GM20000 (cell line): Measurements from ENCODE around the gene ESPN.
"Not testable (repeated sequence)": the region's sequence is repeated elsewhere in the genome, so short reads cannot be mapped to it uniquely, and the experiment has no call there.

Source experiments
- DNase-seq: peaks from one replicate; pipeline ENCODE4 v3.0.0; 2012; ENCODE audit warnings: low spot score
- CTCF ChIP-seq: IDR thresholded peaks from 2 replicates; pipeline ENCODE4 v1.5.1; 2012; ENCODE audit warnings: mild to moderate bottlenecking, control low read depth; ENCODE audit errors: extremely low read depth, missing control alignments

ESPN gene

DNA sequence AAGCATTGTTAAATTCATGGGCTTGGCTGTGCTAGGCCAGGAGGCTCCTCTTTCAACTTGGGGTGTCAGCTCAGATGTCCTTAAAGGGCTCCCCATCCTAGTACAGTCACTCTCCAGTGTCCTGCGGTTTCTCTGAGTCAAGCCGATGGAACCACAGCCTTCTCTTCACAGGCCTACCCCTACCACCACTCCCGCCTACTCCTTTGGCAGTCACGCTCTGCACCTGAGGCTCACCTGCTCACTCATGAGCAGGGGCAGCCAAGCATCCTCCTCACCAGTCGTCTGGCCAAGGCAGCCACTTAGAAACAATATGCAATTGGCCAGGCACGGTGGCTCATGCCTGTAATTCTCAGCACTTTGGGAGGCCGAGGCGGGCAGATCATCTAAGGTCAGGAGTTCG, 34.6 kb upstream of the ESPN start:
- TF ChIP-seq CTCF: no peak
- no peak for DNase-seq

- no peak for TF ChIP-seq CTCF
- DNase-seq: no peak
Observed at GRCh38 chr1:6391951-6392808, 32.4 kb upstream of the ESPN start.

DNA sequence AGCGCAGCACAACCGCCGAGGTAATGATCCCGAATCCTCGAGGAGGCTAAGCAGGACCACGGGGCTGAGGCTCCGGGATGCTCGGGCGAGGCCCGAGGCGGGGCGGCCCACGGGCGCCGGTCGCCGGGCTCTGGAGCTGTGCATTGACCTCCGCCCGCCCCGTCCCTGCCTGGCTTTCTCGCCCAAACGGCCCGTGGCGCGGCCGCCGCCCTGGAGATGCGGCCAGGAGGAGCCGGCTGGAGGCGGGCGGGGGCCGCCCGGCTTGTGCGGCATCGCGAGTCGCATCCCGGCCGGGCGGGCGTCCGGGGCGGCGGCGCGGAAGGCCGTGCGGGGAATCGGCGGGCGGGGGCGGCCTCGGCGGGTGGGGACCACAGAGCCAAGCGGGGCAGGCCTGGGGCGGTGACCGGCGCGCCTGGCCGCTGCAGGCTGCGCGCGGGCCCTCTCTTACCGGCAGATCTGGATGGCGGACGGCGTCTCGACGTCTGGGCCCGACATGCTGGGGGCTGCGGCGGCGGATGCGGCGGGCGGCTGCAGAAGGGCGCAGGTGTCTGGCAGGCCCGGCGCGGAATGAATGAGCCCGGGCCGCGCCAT, 31.7 kb upstream of the ESPN start:
- no peak for TF ChIP-seq CTCF
- DNase-seq: no peak

- TF ChIP-seq CTCF: no peak
- peak; percentile 99 for DNase-seq
Observed at GRCh38 chr1:6393400-6394187, 31.0 kb upstream of the ESPN start, which contains the start of gene ACOT7. TSS of gene ACOT7 (minus strand) at chr1:6393767. CDS start at chr1:6393399, 368 bp downstream.

DNA sequence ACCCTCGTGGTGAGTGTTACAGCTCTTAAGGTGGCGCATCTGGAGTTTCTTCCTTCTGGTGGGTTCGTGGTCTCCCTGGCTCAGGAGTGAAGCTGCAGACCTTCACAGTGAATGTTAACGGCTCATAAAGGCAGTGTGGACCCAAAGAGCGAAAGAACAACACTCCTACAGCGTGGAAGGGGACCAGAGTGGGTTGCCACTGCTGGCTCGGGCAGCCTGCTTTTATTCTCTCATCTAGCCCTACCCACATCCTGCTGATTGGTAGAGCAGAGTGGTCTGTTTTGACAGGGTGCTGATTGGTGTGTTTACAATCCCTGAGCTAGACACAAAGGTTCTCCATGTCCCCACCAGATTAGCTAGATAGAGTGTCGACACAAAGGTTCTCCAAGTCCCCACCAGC, 29.4 kb upstream of the ESPN start:
- DNase-seq: not testable (repeated sequence)

- not testable (repeated sequence) for DNase-seq
Observed at GRCh38 chr1:6395781-6396244, 28.8 kb upstream of the ESPN start.

DNA sequence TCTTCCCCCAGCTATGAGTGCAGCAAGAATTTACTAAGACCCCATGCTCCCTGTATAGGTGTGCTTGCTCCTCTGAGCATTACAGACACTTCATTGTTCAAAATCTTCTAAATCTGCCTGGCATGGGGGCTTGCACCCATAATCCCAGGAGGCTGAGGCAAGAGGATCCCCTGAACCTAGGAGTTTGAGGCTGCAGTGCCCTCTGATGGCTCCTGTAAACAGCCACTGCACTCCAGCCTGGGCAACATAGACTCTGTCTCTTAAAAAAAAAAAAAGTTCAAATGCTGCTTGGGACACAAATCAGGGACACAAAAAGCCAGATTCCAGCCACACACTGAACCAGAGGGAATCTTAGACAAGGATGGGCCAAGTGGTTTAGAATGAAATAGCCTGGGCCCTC, 27.6 kb upstream of the ESPN start:
- no peak for TF ChIP-seq CTCF
- no peak for DNase-seq

GRCh38 chr1:6397844-6398441, 26.6 kb upstream of the ESPN start:
- no peak for DNase-seq
- TF ChIP-seq CTCF: no peak
